GM12865 (cell line): ENCODE results near the gene CFAP100.

Experiments used
- DNase-seq: peaks from one replicate; pipeline ENCODE4 v3.0.0; 2010; ENCODE audit warnings: low read depth
- H3K4me3 ChIP-seq: 2 replicates; pipeline ENCODE4 v1.5.1; 2011; ENCODE audit warnings: mild to moderate bottlenecking, low read depth, low read length, control low read depth
- CTCF ChIP-seq: IDR thresholded peaks from 2 replicates; pipeline ENCODE4 v1.5.1; 2011; ENCODE audit warnings: low read length, control low read depth, low read depth, inconsistent platforms; ENCODE audit not compliant: insufficient read depth; ENCODE audit errors: missing control alignments

Gene CFAP100

DNA sequence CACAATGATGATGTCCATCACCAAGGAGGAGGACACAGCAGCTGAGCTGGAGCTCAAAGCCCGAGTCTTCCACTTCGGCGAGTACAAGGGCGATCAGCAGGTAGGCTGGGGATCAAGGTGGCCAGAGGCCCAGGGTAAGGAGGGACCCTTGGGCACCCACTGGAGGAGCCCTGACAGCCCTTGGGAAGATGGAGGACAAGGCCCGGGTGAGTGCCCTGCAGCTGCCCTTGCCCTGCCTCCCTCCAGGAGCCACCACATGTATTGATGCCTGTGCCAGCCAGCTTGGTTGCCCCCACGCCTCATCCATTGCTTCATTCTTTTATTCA is 38.4 kb downstream of the CFAP100 start:
- DNase-seq = no peak
- H3K4me3 ChIP-seq = no peak overlapping the region
- TF ChIP-seq CTCF = no peak

- TF ChIP-seq CTCF = no peak
- no peak overlapping the region for H3K4me3 ChIP-seq
- DNase-seq = no peak
Measured at GRCh38 chr3:126433496-126434263, 39.0 kb downstream of the CFAP100 start.

DNA sequence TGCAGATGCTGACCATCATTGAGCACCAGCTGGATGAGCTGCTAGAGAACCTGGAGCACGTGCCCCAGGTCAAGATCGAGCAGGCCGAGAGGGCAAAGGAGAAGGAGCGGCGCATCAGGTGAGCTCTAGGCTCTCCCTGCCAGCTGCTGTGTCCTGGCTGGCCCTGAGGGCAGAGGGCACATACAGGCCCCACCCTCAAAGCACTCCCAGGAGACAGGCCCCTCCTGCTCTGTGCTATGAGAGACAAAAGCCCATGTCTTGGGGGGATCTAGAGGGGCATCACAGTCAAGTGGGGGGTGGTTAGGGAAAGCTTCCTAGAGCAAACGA is 39.5 kb downstream of the CFAP100 start:
- no peak overlapping the region for H3K4me3 ChIP-seq
- TF ChIP-seq CTCF = no peak
- DNase-seq = no peak

- H3K4me3 ChIP-seq = no peak overlapping the region
- TF ChIP-seq CTCF = no peak
- no peak for DNase-seq
Measured at GRCh38 chr3:126434931-126435411, 40.3 kb downstream of the CFAP100 start.

- no peak for DNase-seq
- TF ChIP-seq CTCF = no peak
- no peak overlapping the region for H3K4me3 ChIP-seq
Measured at GRCh38 chr3:126435456-126436315, 41.0 kb downstream of the CFAP100 start.

DNA sequence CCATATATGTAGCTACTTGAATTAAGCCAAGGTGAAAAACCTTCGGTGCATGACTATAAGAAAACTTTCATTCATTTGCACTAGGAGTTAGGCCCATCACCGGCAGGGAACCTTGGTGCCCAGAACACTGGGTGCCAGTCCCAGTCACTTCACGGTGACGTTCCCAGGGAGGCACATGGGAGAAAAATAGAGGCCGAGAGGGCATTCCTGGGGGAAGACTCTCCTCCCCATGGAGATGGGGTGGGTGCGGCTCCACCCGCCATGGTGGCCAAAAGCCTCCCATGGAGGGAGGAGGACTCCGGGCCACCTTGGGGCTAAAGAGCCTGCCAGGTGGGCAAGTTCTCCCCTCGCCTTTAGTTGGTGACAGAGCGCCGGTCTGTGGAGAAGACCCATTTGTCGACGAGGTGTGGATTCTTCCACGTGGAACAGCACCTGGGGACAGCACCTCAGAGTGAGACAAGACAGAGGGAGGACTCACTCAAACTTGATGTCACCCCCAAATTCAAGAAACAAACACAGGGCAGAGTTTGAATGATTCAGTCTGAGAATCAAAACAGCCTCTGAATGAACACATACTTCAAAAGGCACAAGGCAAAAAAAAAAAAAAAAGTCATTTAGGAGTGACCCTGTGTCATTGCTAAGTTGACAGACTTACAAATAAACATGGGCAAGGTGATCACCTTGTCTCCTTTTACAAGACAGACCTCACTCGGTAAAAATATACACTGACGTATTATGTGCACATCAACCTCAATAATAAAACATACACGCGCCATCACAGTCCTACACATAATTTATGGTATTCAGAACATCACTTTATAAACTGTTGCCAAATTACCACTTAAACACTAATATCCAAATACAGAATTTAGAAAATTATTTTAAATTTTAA is 42.4 kb downstream of the CFAP100 start:
- DNase-seq = no peak
- no peak overlapping the region for H3K4me3 ChIP-seq
- no peak for TF ChIP-seq CTCF
